Pancreas (tissue), 10 donors: ENCODE data around the gene GPATCH1. TPM values are rescaled to one million over a fixed set of nuclear protein-coding genes. Genes with fewer than 3 reads are reported as not detected.
"Not testable (repeated sequence)": the region's sequence is repeated elsewhere in the genome, so short reads cannot be mapped to it uniquely, and the experiment has no call there.

ENCODE experiments used
- ATAC-seq, 4 donors: fragments of 200-7000 bp; cut with Tn5 transposase; one replicate each; pipeline versions ENCODE4 v1.8.0 to v1.9.1; 2020; ENCODE audit warnings: mild to moderate bottlenecking in 4 of 4, moderate library complexity in 4 of 4
- DNase-seq, 6 donors: peaks; one replicate each; pipeline ENCODE4 v3.0.0-alpha.2; 2020
- FAIRE-seq: peaks from 2 replicates; lab custom pipeline; 2012; peaks lifted over from hg19 to GRCh38; lab: Jason Lieb, UNC
- H3K27ac ChIP-seq, 4 donors: fragments of 200-600 bp; sonication (generic); 1 replicate in 3 of 4; 2 replicates in 1 of 4; pipeline versions ENCODE4 v1.5.0 to v1.8.0; 2020
- H3K27me3 ChIP-seq, 4 donors: fragments of 200-600 bp; one replicate each; pipeline ENCODE4 v1.8.0; 2021
- H3K36me3 ChIP-seq, 3 donors: fragments of 200-600 bp; sonication (generic) in 1 of 3; one replicate each; pipeline versions ENCODE4 v1.5.0 to v1.8.0; 2020 to 2021
- H3K4me1 ChIP-seq, 3 donors: fragments of 200-600 bp; one replicate each; pipeline ENCODE4 v1.8.0; 2021
- H3K4me3 ChIP-seq, 4 donors: fragments of 200-600 bp; sonication (generic) in 2 of 4; one replicate each; pipeline versions ENCODE4 v1.5.0 to v1.8.0; 2020 to 2021
- H3K9me3 ChIP-seq, 4 donors: fragments of 200-600 bp; one replicate each; pipeline ENCODE4 v1.8.0; 2021
- CTCF ChIP-seq, 4 donors: fragments of 200-600 bp; sonication (generic) in 3 of 4; IDR thresholded peaks; one replicate each; pipeline versions ENCODE4 v1.5.0 to v1.8.0; 2021; ENCODE audit warnings: antibody characterized with exemption in 4 of 4
- WGBS, 2 donors: extraction: QIAGEN DNeasy Blood & Tissue Kit; methylation state at CpG; one replicate each; pipeline ENCODE4 v1.1.7; 2013; 5-methylcytosine and 5-hydroxymethylcytosine counted together
- intact Hi-C, 3 donors: fragments of 100-400 bp; cut with DNase I; formaldehyde crosslinking; loops; one replicate each; pipeline versions ENCODE4 v1.11.1 to v1.14.2; 2022
- polyA plus RNA-seq, 2 donors: library from polyadenylated mRNA; stranded (reverse); fragments of 200-250 nt; gene quantifications; one replicate each; pipeline ENCODE4 v1.2.3, GENCODE V29; 2013
- total RNA-seq, 6 donors: library from RNA; stranded (reverse); fragmentation: NEBNext Ultra II Directional in 4 of 6; extraction: Animal tissue kit (Norgen Biotek cat#: 25700) in 4 of 6; gene quantifications; one replicate each; pipeline versions ENCODE4 v1.2.1 to v1.2.4, GENCODE V29; 2021 to 2023
- donor health status: healthy with polysubstance abuse.
- donor health status: DM: no; HTN: no; CAD: no; lungs with moderate emphysema.
- donor health status: DM: no; HTN: no; CAD: no.
- donor health status: control.
- donor health status: control.
- donor health status: Bipolar disorder and iron deficiency.
- donor health status: DM: yes; HTN: yes; CAD: no.
- donor health status: DM: no; HTN: no; CAD: no.
- donor health status: DM: no; HTN: no; CAD: no.
- donor health status: DM: yes; HTN: yes; CAD: no.

Gene GPATCH1
- total and polyA plus RNA-seq, 8 donors, result 3.0 to 6.1 (median 4.0) TPM

DNA sequence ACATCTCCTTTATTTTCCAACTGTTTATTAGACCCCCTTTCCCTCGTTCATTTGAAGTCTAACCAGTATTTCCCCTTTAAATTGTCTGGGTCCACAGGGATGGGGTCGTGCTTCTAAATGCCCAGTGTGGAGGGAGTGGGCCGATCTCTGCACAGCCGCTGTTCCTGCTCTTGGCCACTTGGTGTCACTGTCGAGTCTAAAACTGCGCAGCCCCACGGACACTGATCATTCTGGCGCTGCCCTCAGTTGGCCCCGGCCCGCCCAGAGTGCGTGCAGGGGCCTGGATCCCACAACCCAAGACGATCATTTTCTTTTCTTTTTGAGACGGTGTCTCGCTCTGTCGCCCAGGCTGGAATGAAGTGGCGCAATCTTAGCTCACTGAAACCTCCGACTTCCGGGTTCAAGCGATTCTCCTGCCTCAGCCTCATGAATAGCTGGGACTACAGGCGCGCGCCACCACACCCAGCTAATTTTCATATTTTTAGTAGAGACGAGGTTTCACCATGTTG lies 63.0 kb downstream of the GPATCH1 start:
- Histone ChIP-seq H3K27me3 (no peaks in the 10 kb centered on the region), H3K36me3 (no peaks in the 10 kb centered on the region)
- 26 to 27% methylated on average over 23 of the region's 23 CpGs for WGBS, 2 donors

GRCh38 chr19:33146209-33146608 lies 65.2 kb downstream of the GPATCH1 start:
- H3K4me3 ChIP-seq, result no peak overlapping the region
- H3K27me3 ChIP-seq, result no peaks in the 10 kb centered on the region
- H3K4me1 ChIP-seq, result no peaks in the 10 kb centered on the region
- H3K36me3 ChIP-seq, result no peaks in the 10 kb centered on the region
- DNase-seq (no peak), ATAC-seq (no peak), FAIRE-seq (no peak)
- no peak overlapping the region for H3K27ac ChIP-seq
- TF ChIP-seq CTCF (IDR thresholded peaks at IDR 0.05), result no peak
- WGBS, 2 donors, result 83 to 91% methylated on average over 9 of the region's 9 CpGs
- intact Hi-C loops, result no loop called here
- no peaks in the 10 kb centered on the region for H3K9me3 ChIP-seq

More for the DNA sequence above, 63.0 kb downstream of the GPATCH1 start:
- H3K27ac ChIP-seq, result no peak overlapping the region
- peak; percentile 82 to 94 (median 90) for TF ChIP-seq CTCF (IDR thresholded peaks at IDR 0.05)
- FAIRE-seq (no peak), DNase-seq (peak in 5 of 6 donors; percentile 23 to 76 (median 61)), ATAC-seq (peak; percentile 97 to 100 (median 98))
- peak overlapping the region in 1 of 4 donors; percentile 4 for H3K4me3 ChIP-seq
- intact Hi-C loops, result loop anchor here in 1 of 3 donors (5.0 kb wide), 1 partner anchor 38 kb away; no protein-coding TSS in a partner anchor
- no peaks in the 10 kb centered on the region for H3K4me1 ChIP-seq
- no peaks in the 10 kb centered on the region for H3K9me3 ChIP-seq

GRCh38 chr19:33147538-33147937 lies 66.6 kb downstream of the GPATCH1 start:
- WGBS, 2 donors, result 84 to 86% methylated on average over 6 of the region's 6 CpGs
- ATAC-seq (no peak), FAIRE-seq (no peak), DNase-seq (no peak)
- intact Hi-C loops, result no loop called here
- no peaks in the 10 kb centered on the region for H3K36me3 ChIP-seq
- no peaks in the 10 kb centered on the region for H3K9me3 ChIP-seq
- no peaks in the 10 kb centered on the region for H3K27me3 ChIP-seq
- no peak overlapping the region for H3K27ac ChIP-seq
- H3K4me1 ChIP-seq, result no peaks in the 10 kb centered on the region
- TF ChIP-seq CTCF (IDR thresholded peaks at IDR 0.05), result no peak
- no peak overlapping the region for H3K4me3 ChIP-seq

- WGBS, 2 donors, result 54 to 62% methylated on average over 14 of the region's 14 CpGs
- DNase-seq (no peak), ATAC-seq (no peak), FAIRE-seq (no peak)
- H3K27ac ChIP-seq, result no peak overlapping the region
- no peak for TF ChIP-seq CTCF (IDR thresholded peaks at IDR 0.05)
- intact Hi-C loops, result no loop called here
- H3K36me3 ChIP-seq, result no peaks in the 10 kb centered on the region
- H3K27me3 ChIP-seq, result no peaks in the 10 kb centered on the region
- H3K9me3 ChIP-seq, result no peaks in the 10 kb centered on the region
- no peaks in the 10 kb centered on the region for H3K4me1 ChIP-seq
- no peak overlapping the region for H3K4me3 ChIP-seq
Observed at GRCh38 chr19:33150852-33151518, 70.0 kb downstream of the GPATCH1 start.

- Histone ChIP-seq H3K27ac (no peak overlapping the region), H3K9me3 (no peaks in the 10 kb centered on the region), H3K4me1 (no peaks in the 10 kb centered on the region), H3K36me3 (no peaks in the 10 kb centered on the region), H3K27me3 (no peaks in the 10 kb centered on the region), H3K4me3 (no peak overlapping the region)
- no peak for ATAC-seq
- no peak for TF ChIP-seq CTCF (IDR thresholded peaks at IDR 0.05)
- DNase-seq, result no peak
- FAIRE-seq, result no peak
- intact Hi-C loops, result no loop called here
- 60 to 89% methylated on average over 2 of the region's 2 CpGs for WGBS, 2 donors
Observed at GRCh38 chr19:33152176-33152575, 71.2 kb downstream of the GPATCH1 start.

- FAIRE-seq, intact Hi-C loops, ATAC-seq, H3K9me3 ChIP-seq, H3K36me3 ChIP-seq, H3K27ac ChIP-seq, H3K27me3 ChIP-seq, DNase-seq, H3K4me1 ChIP-seq, H3K4me3 ChIP-seq: not testable (repeated sequence)
- 73 to 77% methylated on average over 4 of the region's 4 CpGs for WGBS, 2 donors
Observed at GRCh38 chr19:33152625-33153024, 71.6 kb downstream of the GPATCH1 start.

- H3K27me3 ChIP-seq, H3K4me3 ChIP-seq, intact Hi-C loops, DNase-seq, FAIRE-seq, H3K27ac ChIP-seq, H3K9me3 ChIP-seq, H3K36me3 ChIP-seq, ATAC-seq, H3K4me1 ChIP-seq: not testable (repeated sequence)
- WGBS, 2 donors, result 80 to 85% methylated on average over 6 of the region's 6 CpGs
Observed at GRCh38 chr19:33154313-33154712, 73.3 kb downstream of the GPATCH1 start.
